HG03066 (cell line): ENCODE data around the gene IL11RA.

Experiments used
- ATAC-seq: cut with Tn5 transposase; IDR thresholded peaks from one replicate; pipeline ENCODE4 v1.9.1; 2021; ENCODE audit warnings: low read depth; ENCODE audit not compliant: unreplicated experiment

IL11RA gene

DNA sequence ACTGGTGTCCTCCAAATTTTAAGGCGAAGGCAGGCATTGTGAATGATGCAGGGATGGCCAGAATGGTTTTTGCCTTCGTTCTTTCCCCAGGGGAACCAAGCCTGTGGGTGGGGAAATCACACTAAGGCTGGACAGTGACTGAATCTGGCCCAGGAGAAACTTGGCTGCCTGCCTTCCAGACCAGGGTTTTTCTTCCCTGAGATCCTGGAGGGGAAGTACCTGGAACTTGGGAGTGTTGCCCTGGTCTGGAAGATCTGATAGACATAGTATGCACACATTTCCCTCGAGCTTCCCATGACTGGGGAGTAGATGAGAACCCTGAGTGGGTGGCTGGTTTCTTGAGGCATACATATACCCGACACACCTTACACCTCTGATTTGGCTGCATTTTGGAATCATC is 664 bp upstream of the IL11RA start:
- no peak for ATAC-seq

GRCh38 chr9:34652602-34653000 is 616 bp downstream of the IL11RA start:
- no peak for ATAC-seq

- no peak for ATAC-seq
Measured at GRCh38 chr9:34653151-34654072, 1.4 kb downstream of the IL11RA start.

- no peak for ATAC-seq
Measured at GRCh38 chr9:34654323-34655051, 2.5 kb downstream of the IL11RA start.

- ATAC-seq: no peak
Measured at GRCh38 chr9:34655394-34655793, 3.4 kb downstream of the IL11RA start.

GRCh38 chr9:34656992-34657391 is 5.0 kb downstream of the IL11RA start:
- ATAC-seq: no peak

GRCh38 chr9:34658461-34658860 is 6.5 kb downstream of the IL11RA start:
- no peak for ATAC-seq

- ATAC-seq: no peak
Measured at GRCh38 chr9:34659592-34660253, 7.7 kb downstream of the IL11RA start.

DNA sequence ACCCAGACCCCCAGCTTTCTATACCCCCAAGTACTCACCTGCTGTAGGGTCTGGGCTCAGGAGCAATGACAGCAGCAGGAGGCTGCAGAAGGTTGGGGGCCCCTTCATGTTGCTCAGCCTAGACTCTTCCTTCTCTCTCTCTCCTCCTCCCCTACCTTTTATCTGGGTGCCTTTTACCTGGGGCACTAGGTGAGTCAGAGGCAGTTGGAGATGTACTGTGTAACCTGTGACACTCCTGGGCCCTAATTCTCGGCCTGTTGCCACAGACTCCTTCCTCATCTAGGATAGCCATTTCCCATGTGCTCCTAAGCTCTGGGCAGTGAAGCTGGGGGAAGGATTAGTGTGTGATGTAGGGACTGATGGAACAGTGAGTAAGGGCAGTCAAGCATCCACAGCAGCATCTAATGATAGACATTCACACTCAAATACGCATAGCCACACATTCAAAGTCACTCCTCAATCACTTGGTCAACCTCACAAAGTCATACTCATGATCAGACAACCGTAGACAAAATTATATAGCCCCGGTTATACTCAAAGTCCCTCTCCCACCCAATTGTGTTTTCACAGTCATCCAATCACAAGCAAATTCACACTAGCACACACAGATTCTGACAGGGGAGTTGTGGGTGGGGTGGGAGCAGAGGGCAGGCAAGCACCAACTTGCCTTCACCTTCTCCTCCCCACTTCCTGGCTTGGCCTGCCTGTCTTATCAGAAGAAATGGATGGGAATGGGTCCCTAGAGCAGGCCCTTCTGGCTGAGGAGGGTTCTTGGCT is 10.7 kb downstream of the IL11RA start, which contains the start of gene CCL27:
CCL27 (minus strand) TSS at position 132 of the 777 bp plus-strand sequence; CDS start at position 108, 24 bp downstream.
- ATAC-seq: no peak

- no peak for ATAC-seq
Measured at GRCh38 chr9:34663303-34663605, 11.3 kb downstream of the IL11RA start.

GRCh38 chr9:34664281-34665066 is 12.5 kb downstream of the IL11RA start:
- ATAC-seq: peak; percentile 52

GRCh38 chr9:34665067-34665380 is 13.0 kb downstream of the IL11RA start:
- peak; percentile 24 for ATAC-seq

- peak; percentile 66 for ATAC-seq
Measured at GRCh38 chr9:34665381-34666250, 13.6 kb downstream of the IL11RA start.

DNA sequence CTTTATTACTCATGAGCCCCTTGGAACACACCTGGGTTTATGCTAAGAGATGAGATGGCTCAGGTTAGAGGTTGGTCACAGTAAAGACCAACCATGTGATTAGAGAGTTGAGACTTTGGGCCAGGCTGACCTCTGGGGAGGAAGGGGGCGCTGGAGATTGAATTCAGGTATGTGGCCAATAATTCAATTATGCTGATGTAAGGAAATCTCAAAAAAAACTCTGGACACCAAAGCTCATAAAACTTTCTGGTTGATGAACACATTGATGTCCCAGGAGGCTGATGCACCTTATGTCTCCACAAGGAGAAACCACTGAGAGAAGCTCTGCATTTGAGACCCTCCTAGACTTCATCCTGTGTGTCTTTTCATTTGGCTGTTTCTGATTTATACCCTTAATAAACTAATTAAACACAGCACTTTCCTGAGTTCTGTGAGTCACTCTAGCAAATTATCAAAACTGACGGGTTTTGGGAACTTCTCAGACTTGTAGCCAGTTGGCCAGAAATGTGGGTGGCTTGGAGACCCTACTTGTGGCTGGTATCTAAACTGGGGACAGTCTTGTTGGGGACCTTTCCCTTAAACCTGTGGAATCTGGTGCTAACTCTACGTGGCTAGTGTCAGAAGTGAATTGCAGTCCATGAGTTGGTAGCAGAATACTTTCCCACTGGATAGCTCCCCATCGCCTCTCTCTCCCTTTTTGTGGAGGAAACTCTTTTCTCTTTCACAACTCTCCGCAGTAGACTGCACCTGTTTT is 18.0 kb downstream of the IL11RA start:
- no peak for ATAC-seq

GRCh38 chr9:34671307-34671706 is 19.3 kb downstream of the IL11RA start:
- no peak for ATAC-seq

DNA sequence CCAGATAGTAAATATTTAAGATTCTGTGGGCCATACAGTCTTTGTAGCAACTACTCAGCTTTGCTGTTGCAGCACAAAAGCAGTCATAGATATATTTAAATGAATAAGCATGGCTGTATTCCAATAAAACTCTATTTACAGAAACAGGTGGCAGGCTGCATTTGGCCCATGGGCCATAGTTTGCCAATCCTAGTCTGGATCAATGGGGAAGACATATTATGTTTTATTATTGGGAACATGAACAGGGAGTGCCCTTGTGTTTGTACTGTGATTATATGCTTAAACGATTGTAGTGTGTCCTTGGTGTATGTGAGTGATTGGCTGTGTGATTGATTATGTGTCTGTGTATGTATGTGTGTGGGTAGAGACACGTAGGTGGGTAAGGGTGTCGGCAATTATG is 22.5 kb downstream of the IL11RA start:
- no peak for ATAC-seq

DNA sequence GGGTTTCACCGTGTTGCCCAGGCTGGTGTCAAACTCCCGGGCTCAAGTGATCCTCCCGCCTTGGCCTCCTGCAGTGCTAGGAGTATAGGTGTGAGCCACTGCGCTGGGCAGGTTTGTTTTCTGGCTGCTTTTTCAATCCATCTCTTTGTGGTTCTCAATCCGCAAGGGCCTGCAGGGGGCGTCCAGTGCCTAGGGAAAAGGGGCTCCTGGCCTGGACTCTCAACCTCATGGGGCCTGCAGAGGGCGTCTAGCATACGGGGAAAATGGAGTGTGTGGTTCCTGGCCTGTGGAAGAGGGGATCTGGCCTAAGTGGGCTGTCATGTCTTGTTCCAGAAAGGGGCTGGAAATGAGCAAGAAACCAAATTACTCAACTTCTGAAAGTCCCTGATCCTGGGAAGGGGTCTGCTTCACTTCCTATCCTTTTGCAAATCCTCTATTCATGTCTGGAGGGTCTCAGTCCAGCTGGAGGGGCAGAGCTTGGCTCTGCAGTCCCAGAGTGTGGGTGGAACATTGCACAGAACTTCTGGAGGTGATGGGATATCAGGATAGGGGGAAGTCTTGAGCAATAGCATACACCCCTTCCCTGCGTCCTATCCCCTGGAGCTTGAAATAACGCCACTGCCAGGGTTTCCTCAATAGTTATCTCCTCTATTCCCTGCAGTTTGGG is 23.2 kb downstream of the IL11RA start:
- no peak for ATAC-seq

GRCh38 chr9:34675869-34676268 is 23.9 kb downstream of the IL11RA start:
- no peak for ATAC-seq
